Measurements from ENCODE around the gene ABCB6.
"Not testable (repeated sequence)": the region's sequence is repeated elsewhere in the genome, so short reads cannot be mapped to it uniquely, and the experiment has no call there.

ABCB6 gene

GRCh38 chr2:219210886-219211362, 7.8 kb downstream of the ABCB6 start:
- Mint-ChIP-seq H3K27me3 (no peaks in the 10 kb centered on the region), H3K36me3 (ENCODE audit: low read depth) (peaks cover 88% of the 10 kb centered on the region), H3K27ac (peak overlapping the region; percentile 79)

DNA sequence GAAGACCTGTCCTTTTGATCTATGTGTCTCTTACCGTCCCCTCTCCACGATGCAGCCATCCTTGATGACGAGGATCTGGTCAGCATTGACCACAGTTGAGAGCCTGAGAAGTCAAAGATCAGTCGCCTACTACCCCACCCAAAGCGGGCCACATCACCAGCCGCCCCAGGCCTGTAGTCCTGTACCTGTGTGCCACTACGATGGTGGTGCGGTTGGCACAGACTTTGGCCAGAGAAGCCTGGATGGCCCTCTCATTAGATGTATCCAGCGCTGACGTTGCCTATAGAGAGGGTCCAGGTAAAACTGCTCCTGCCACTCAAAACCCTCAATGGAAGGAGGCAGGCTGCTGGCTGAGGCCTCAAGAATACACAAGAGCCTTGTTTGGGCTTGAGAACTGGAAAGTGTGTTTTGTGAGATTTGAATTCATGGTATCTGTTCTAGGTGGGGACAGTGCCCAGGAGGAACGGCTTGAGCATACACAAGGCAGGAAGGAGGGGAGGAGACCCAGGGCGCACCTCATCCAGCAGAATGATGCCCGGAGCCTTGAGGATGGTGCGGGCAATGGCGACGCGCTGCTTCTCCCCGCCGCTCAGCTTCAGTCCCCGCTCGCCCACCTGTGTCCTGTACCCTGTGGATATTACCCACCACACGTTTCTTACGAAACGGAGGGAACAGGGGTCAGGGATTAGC, 8.4 kb downstream of the ABCB6 start:
- Mint-ChIP-seq H3K9me3 (no peaks in the 10 kb centered on the region), H3K4me3 (no peak overlapping the region), H3K27me3 (no peaks in the 10 kb centered on the region), H3K36me3 (ENCODE audit: low read depth) (peaks cover 82% of the 10 kb centered on the region), H3K4me1 (ENCODE audit: low read depth) (peaks cover 50% of the 10 kb centered on the region), H3K27ac (peak overlapping the region; percentile 98)
- no peak for DNase-seq

More at GRCh38 chr2:219210886-219211362, 7.8 kb downstream of the ABCB6 start:
- Mint-ChIP-seq H3K9me3 (no peaks in the 10 kb centered on the region), H3K4me3 (no peak overlapping the region), H3K4me1 (ENCODE audit: low read depth) (peaks cover 50% of the 10 kb centered on the region)
- DNase-seq = no peak

DNA sequence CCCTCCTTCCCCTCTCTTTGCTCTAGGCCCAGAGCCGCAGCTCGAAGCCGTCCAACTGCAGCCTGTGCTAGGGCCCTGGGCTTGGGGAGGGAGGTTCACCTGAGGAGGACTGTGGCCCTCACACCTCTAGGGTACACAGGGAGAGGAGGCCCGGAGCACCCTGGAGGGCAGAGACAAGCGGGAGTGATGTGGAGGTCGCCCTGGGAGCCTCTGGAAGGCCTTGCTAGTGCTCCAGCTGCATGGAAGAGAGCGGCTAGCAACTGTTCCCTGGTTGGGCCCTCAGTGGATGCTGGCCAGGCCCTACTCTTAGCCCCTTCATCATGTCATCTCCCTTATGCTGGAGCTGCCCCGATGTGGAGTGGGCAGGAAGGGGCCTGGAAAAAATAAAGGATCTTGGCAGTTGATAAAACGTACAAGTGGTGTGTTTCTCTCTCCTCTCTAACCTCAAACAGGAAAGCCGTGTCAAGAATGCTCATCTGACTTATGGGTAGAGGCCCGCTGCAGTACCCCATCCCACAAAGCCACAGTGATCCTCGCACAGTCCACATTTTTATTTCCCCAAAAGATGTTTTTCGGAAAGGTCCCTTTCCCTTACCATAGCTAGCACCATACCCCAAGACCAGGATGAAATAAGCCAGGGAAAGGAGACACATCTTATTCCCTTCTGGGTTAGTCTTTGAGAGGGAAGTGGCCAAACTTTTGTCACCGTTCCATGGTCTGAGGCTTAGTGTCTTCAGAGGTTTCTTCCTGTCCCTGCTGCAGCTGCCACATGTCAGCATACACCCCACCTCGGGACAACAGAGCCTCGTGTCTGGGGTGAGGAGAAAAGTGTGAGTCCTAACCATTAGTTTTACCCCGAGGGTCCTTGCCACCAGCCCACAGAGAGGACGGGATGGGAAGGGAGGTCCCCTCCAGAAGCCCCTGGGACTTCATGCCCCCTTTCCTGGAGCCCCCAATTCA, 9.2 kb downstream of the ABCB6 start:
- Mint-ChIP-seq H3K27ac (peak overlapping the region; percentile 98), H3K4me1 (ENCODE audit: low read depth) (peaks cover 50% of the 10 kb centered on the region), H3K27me3 (no peaks in the 10 kb centered on the region), H3K36me3 (ENCODE audit: low read depth) (peaks cover 74% of the 10 kb centered on the region), H3K4me3 (peak overlapping the region; percentile 92), H3K9me3 (peaks cover under 1% of the 10 kb centered on the region)
- DNase-seq = no peak

DNA sequence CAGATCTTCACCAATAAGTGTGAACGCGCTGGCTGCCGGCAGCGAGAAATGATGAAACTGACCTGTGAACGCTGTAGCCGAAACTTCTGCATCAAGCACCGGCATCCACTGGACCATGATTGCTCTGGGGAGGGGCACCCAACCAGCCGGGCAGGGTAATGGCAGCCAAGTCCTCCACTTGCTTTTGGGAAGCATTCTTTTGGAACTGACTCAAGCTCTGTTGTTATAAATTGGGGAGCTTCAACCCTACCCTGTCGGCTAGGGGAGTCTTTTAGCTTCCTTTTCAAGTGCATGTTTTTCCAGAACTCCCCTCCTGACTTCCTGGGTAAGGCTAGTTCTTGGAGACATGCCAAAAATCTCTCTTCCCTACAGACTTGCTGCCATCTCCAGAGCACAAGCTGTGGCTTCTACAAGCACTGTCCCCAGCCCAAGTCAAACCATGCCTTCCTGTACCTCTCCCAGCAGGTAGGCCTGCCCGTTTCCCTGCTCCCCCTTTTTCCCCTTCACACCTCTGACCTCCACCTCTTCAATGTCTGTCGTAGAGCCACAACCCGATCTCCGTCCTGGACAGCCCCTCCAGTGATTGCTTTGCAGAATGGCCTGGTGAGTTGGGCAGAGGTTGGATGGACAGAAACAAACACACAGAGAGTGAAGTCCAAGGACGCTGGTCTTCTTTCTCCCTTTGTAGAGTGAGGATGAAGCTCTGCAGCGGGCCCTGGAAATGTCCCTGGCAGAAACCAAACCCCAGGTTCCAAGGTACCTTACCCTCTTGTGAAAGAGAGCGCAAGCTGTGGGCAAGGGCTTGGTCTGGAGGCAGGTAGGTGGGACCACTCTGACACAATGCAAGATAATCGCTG, 10.6 kb downstream of the ABCB6 start:
- Mint-ChIP-seq H3K36me3 (ENCODE audit: low read depth) (peaks cover 60% of the 10 kb centered on the region), H3K4me1 (ENCODE audit: low read depth) (peaks cover 50% of the 10 kb centered on the region), H3K27ac (peak overlapping the region; percentile 98), H3K4me3 (peak overlapping the region; percentile 92), H3K27me3 (no peaks in the 10 kb centered on the region), H3K9me3 (peaks cover 6% of the 10 kb centered on the region)
- DNase-seq = no peak

DNA sequence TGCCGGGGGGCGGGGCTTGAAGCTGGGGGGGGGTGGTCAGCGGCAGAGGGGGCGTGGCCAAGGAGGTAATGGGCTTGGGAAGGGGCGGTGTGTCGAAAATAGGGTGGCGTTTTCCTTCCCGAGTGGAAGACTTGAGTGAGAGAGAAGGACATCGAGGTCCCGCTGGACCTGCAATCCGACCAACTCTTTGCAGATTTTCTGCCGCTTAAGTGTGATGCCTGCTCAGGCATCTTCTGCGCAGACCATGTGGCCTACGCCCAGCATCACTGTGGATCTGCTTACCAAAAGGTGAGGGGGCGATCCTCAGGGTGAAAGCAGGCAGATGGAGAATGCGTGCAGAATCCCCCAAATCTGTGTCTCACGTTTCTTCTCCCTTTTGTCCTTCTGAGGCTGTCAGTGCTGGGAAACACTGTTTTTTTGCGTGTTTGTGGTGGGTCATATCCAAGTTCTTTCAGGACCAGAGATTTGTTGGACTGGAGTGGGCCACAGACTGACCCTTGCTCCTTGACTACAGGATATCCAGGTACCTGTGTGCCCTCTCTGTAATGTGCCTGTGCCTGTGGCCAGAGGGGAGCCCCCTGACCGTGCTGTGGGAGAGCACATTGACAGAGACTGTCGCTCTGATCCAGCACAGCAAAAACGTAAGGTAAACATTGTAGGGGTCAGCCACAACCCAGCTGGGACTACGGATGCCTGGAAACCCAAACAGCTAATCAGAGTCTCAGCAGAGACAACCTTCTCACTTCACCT, 11.4 kb downstream of the ABCB6 start:
- Mint-ChIP-seq H3K4me1 (ENCODE audit: low read depth) (peaks cover 50% of the 10 kb centered on the region), H3K27ac (peak overlapping the region; percentile 98), H3K27me3 (no peaks in the 10 kb centered on the region), H3K9me3 (peaks cover 6% of the 10 kb centered on the region), H3K4me3 (peak overlapping the region; percentile 92), H3K36me3 (ENCODE audit: low read depth) (peaks cover 52% of the 10 kb centered on the region)
- DNase-seq = no peak

DNA sequence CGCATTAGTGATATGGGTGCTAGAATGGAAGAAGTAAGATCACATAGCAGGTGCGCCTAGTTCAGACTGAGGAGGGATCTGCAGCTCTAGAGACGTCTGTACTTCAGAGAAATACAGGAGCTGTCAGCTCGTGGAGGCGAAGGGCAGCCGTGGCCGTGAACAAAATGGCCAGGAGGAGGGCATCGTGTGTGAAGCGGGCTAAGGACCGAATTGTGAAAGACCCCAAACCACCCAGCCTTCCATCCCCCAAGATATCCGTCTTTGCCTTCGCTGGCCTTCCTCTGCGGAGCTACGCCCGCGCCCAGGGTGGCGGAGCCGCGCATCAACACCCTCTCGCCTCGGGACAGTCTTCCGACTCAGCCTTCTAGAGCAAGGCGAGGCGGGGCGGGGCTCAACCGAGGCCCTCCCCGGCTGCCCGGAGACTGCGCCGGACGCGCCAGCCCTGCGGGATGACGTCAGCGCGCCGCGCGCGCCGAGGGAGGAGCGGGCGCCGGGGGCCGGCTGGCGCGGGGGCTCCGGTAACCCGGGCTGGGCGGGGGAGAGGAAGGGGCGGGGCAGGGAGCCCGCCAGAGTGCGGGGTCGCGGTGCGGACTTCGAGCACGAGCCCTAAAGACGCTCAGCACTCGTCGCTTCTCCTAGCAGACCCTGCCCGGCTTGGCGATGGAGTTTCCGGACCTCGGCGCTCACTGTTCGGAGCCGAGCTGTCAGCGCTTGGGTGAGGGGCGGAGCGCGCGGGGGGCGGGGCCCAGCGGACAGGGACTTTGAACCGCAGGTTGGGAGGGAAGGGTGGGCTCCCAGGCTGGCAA, 12.2 kb downstream of the ABCB6 start, which contains the start of gene ZFAND2B:
TSS of gene ZFAND2B (plus strand) at position 455 of the 806 bp plus-strand sequence. CDS start at position 661, 206 bp downstream.
- peak; percentile 97 for DNase-seq
- H3K27ac Mint-ChIP-seq = peak within 1 kb of the TSS; percentile 98
- H3K36me3 Mint-ChIP-seq (ENCODE audit: low read depth) = peaks cover 47% of the 10 kb centered on the region
- peaks cover 6% of the 10 kb centered on the region for H3K9me3 Mint-ChIP-seq
- H3K27me3 Mint-ChIP-seq = no peaks in the 10 kb centered on the region
- peak within 1 kb of the TSS; percentile 92 for H3K4me3 Mint-ChIP-seq
- peaks cover 46% of the 10 kb centered on the region for H3K4me1 Mint-ChIP-seq (ENCODE audit: low read depth)

DNA sequence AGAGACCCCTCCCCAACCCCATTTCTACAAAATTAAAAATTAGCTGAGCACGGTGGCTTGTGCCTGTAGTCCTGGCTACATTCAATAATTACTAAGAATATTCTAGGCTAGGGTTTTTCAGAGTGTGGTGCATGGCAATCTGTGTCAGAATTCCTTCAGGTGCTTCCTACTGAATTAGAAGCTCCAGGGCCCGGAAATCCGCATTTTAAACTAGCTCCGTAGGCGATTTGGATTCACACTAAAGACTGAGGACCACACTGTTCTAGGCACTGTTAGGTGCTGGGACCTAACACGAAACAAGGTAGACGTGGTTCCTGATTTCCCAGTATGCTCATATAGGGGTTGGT, 12.8 kb downstream of the ABCB6 start:
- Mint-ChIP-seq H3K4me1 (ENCODE audit: low read depth) (peaks cover 42% of the 10 kb centered on the region), H3K4me3 (peak overlapping the region; percentile 92), H3K9me3 (peaks cover 6% of the 10 kb centered on the region), H3K36me3 (ENCODE audit: low read depth) (peaks cover 41% of the 10 kb centered on the region), H3K27ac (peak overlapping the region; percentile 98), H3K27me3 (no peaks in the 10 kb centered on the region)
- no peak for DNase-seq

DNA sequence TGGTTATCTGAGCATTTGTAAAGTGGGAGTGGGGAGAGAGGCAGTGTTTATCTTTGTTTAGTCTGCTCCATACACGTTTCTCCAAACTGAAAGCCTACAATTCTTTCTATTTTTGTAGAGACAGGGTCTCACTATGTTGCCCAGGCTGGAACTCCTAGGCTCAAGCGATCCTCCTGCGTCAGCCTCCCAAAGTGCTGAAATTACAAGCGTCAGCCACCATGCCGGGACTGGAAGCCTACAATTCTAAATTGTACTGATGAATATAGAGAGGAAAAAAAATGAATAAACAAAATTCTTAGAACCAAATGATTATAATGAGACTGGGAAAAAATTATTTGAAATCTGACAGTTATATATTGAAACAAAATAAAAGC, 13.6 kb downstream of the ABCB6 start:
- Mint-ChIP-seq H3K4me1 (ENCODE audit: low read depth) (peaks cover 42% of the 10 kb centered on the region), H3K36me3 (ENCODE audit: low read depth) (peaks cover 33% of the 10 kb centered on the region), H3K9me3 (peaks cover 6% of the 10 kb centered on the region), H3K27me3 (no peaks in the 10 kb centered on the region), H3K27ac (peak overlapping the region; percentile 98), H3K4me3 (peak overlapping the region; percentile 27)
- no peak for DNase-seq

DNA sequence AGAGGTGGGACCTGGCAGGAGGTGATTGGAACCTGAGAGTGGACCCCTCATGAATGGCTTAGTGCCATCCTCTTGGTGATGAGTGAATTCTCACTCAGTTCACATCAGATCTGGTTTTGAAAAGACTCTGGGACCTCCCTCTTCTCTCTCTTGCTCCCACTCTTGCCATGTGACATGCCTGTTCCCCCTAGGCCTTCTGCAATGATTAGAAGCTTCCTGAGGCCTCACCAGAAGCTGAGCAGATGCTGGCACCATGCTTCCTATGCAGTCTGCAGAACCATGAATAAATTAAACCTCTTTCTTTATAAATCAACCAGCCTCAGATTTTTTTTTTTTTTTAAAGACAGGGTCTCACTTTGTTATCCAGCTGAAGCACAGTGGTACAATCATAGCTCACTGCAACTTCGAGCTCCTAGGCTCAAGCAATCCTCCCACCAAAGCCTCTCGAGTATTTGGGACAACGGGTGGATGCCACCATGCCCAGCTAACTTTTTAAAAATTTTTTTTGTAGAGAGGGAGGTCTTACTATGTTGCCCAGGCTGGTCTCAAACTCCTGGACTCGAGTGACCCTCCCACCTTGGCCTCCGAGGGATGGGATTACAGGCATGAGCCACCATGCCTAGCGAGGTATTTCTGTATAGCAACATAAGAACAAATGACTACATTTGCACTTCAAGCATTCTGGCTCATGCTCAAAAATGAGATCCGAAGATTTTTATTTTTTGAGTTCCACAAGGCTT, 14.2 kb downstream of the ABCB6 start:
- no peak for DNase-seq
- Mint-ChIP-seq H3K4me3 (no peak overlapping the region), H3K36me3 (ENCODE audit: low read depth) (peaks cover 28% of the 10 kb centered on the region), H3K27me3 (no peaks in the 10 kb centered on the region), H3K27ac (no peak overlapping the region), H3K9me3 (peaks cover 6% of the 10 kb centered on the region), H3K4me1 (ENCODE audit: low read depth) (peaks cover 40% of the 10 kb centered on the region)

GRCh38 chr2:219201331-219201730, 17.4 kb downstream of the ABCB6 start:
- DNase-seq; H3K9me3 Mint-ChIP-seq; H3K27me3 Mint-ChIP-seq; H3K4me3 Mint-ChIP-seq; H3K36me3 Mint-ChIP-seq (ENCODE audit: low read depth): not testable (repeated sequence)
- H3K4me1 Mint-ChIP-seq (ENCODE audit: low read depth) = peaks cover 23% of the 10 kb centered on the region
- peak overlapping the region; percentile 88 for H3K27ac Mint-ChIP-seq

- H3K4me3 Mint-ChIP-seq = peak overlapping the region; percentile 73
- H3K27ac Mint-ChIP-seq = peak overlapping the region; percentile 88
- H3K4me1 Mint-ChIP-seq (ENCODE audit: low read depth) = peaks cover 19% of the 10 kb centered on the region
- peak; percentile 61 for DNase-seq
- not testable (repeated sequence) for H3K27me3 Mint-ChIP-seq; H3K9me3 Mint-ChIP-seq; H3K36me3 Mint-ChIP-seq (ENCODE audit: low read depth)
Measured at GRCh38 chr2:219200502-219201326, 18.0 kb downstream of the ABCB6 start.

All from activated T-cell treated with anti-CD3 and anti-CD28 coated beads, Interleukin-2, amount 50 U/mL, for 24 hours (primary cell).